ENCODE data around the gene NLGN3. TPM values are rescaled to one million over a fixed set of nuclear protein-coding genes. Genes with fewer than 3 reads are reported as not detected.

NLGN3 gene
- total RNA-seq, 1 donor from 2014 or later: 1.7 TPM

GRCh38 chrX:71160475-71160874, 15.8 kb downstream of the NLGN3 start:
- Mint-ChIP-seq H3K36me3 (ENCODE audit: low read depth, unreplicated experiment) (peaks cover 4% of the 10 kb centered on the region), H3K9me3 (ENCODE audit: unreplicated experiment) (no peaks in the 10 kb centered on the region), H3K4me3 (ENCODE audit: unreplicated experiment) (no peak overlapping the region), H3K27me3 (ENCODE audit: unreplicated experiment) (no peaks in the 10 kb centered on the region), H3K27ac (ENCODE audit: unreplicated experiment) (no peak overlapping the region), H3K4me1 (ENCODE audit: unreplicated experiment) (peaks cover 4% of the 10 kb centered on the region)
- no peak for DNase-seq (ENCODE audit: low spot score)
- no peak for TF ChIP-seq CTCF (IDR thresholded peaks at IDR 0.05; ENCODE audit: unreplicated experiment)

DNA sequence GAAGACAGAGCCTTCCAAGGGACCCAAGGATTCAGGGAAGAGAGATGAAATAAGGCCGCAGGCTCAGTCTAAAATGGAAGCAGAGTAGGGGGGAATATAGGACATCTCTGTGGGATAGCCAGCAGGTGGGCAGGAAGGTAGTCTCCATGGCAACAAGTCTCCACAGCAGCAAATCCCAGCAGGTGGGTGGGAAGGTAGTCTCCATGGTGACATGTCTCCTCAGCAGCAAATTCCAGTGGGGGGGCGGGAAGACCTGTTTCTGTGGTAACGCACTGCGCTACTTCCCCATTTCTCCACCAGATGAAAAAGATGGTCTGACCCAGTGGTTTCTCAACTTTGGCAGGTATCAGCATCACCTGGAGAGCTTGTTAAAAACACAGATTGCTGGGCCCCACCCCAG, 18.3 kb downstream of the NLGN3 start:
- DNase-seq (ENCODE audit: low spot score): no peak
- Mint-ChIP-seq H3K9me3 (ENCODE audit: unreplicated experiment) (no peaks in the 10 kb centered on the region), H3K27me3 (ENCODE audit: unreplicated experiment) (no peaks in the 10 kb centered on the region), H3K4me3 (ENCODE audit: unreplicated experiment) (no peak overlapping the region), H3K36me3 (ENCODE audit: low read depth, unreplicated experiment) (no peaks in the 10 kb centered on the region), H3K4me1 (ENCODE audit: unreplicated experiment) (peaks cover 4% of the 10 kb centered on the region), H3K27ac (ENCODE audit: unreplicated experiment) (no peak overlapping the region)
- TF ChIP-seq CTCF (IDR thresholded peaks at IDR 0.05; ENCODE audit: unreplicated experiment): no peak

DNA sequence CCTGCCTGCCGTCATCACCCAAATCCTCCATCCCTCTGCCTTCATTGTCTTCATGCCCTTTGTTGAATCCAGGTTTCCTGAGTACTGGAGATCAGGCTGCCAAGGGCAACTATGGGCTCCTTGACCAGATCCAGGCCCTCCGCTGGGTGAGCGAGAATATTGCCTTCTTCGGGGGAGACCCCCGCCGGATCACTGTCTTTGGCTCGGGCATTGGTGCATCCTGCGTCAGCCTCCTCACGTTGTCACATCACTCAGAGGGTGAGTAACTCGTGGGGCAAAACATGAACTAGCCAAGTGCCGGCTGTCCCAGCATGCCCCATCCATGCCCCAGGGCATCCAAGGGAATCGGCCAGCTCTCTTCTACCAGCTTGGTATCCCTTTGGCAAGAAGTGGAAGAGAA, 19.4 kb downstream of the NLGN3 start:
- Mint-ChIP-seq H3K27ac (ENCODE audit: unreplicated experiment) (no peak overlapping the region), H3K4me3 (ENCODE audit: unreplicated experiment) (no peak overlapping the region), H3K36me3 (ENCODE audit: low read depth, unreplicated experiment) (no peaks in the 10 kb centered on the region), H3K9me3 (ENCODE audit: unreplicated experiment) (no peaks in the 10 kb centered on the region), H3K4me1 (ENCODE audit: unreplicated experiment) (peaks cover 4% of the 10 kb centered on the region), H3K27me3 (ENCODE audit: unreplicated experiment) (no peaks in the 10 kb centered on the region)
- DNase-seq (ENCODE audit: low spot score): no peak
- no peak for TF ChIP-seq CTCF (IDR thresholded peaks at IDR 0.05; ENCODE audit: unreplicated experiment)

- Mint-ChIP-seq H3K9me3 (ENCODE audit: unreplicated experiment) (no peaks in the 10 kb centered on the region), H3K27me3 (ENCODE audit: unreplicated experiment) (peaks cover 1% of the 10 kb centered on the region), H3K36me3 (ENCODE audit: low read depth, unreplicated experiment) (no peaks in the 10 kb centered on the region), H3K4me3 (ENCODE audit: unreplicated experiment) (no peak overlapping the region), H3K27ac (ENCODE audit: unreplicated experiment) (no peak overlapping the region), H3K4me1 (ENCODE audit: unreplicated experiment) (peaks cover 5% of the 10 kb centered on the region)
- DNase-seq (ENCODE audit: low spot score): no peak
- no peak for TF ChIP-seq CTCF (IDR thresholded peaks at IDR 0.05; ENCODE audit: unreplicated experiment)
These were observed 21.8 kb downstream of the NLGN3 start for GRCh38 chrX:71166461-71166860.

DNA sequence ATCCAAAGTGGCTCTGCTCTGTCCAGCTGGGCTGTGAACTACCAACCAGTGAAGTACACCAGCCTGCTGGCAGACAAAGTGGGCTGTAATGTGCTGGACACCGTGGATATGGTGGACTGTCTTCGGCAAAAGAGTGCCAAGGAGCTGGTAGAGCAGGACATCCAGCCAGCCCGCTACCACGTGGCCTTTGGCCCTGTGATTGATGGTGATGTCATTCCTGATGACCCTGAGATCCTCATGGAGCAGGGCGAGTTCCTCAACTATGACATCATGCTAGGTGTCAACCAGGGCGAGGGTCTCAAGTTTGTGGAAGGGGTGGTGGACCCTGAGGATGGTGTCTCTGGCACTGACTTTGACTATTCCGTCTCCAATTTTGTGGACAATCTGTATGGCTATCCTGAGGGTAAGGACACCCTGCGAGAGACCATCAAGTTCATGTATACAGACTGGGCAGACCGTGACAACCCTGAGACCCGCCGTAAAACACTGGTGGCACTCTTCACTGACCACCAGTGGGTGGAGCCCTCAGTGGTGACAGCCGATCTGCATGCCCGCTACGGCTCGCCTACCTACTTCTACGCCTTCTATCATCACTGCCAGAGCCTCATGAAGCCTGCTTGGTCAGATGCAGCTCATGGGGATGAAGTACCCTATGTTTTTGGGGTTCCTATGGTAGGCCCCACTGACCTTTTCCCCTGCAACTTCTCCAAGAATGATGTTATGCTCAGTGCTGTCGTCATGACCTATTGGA, 22.6 kb downstream of the NLGN3 start:
- no peak for TF ChIP-seq CTCF (IDR thresholded peaks at IDR 0.05; ENCODE audit: unreplicated experiment)
- H3K27ac Mint-ChIP-seq (ENCODE audit: unreplicated experiment): no peak overlapping the region
- H3K27me3 Mint-ChIP-seq (ENCODE audit: unreplicated experiment): peaks cover 2% of the 10 kb centered on the region
- H3K36me3 Mint-ChIP-seq (ENCODE audit: low read depth, unreplicated experiment): no peaks in the 10 kb centered on the region
- peaks cover 9% of the 10 kb centered on the region for H3K4me1 Mint-ChIP-seq (ENCODE audit: unreplicated experiment)
- H3K9me3 Mint-ChIP-seq (ENCODE audit: unreplicated experiment): no peaks in the 10 kb centered on the region
- DNase-seq (ENCODE audit: low spot score): no peak
- H3K4me3 Mint-ChIP-seq (ENCODE audit: unreplicated experiment): no peak overlapping the region
